MCF 10A (cell line): Measurements from ENCODE around the gene CCDC185. TPM values are rescaled to one million over a fixed set of nuclear protein-coding genes. Genes with fewer than 3 reads are reported as not detected.

ENCODE experiments used
- BruUV-seq: library from RNA; stranded (reverse); fragments of 400-500 nt; replicated peaks from 2 replicates; lab custom pipeline; 2021; lab: Mats Ljungman, UMichigan
- CTCF ChIA-PET: fragments of 300-600 bp; sonication (Branson Sonifier 250); formaldehyde crosslinking; extraction: SDS; loops from one replicate; lab custom pipeline; 2021; ENCODE audit warnings: antibody characterized with exemption, inconsistent platforms; lab: Yijun Ruan, JAX
- POLR2A ChIA-PET: fragments of 300-600, 350-650 bp; sonication (Branson Sonifier 250); formaldehyde crosslinking; extraction: SDS; loops from one replicate; lab custom pipeline; 2020; ENCODE audit warnings: antibody characterized with exemption, inconsistent platforms; lab: Yijun Ruan, JAX
- DNase-seq: peaks from one replicate; pipeline ENCODE4 v3.0.0-alpha.2; 2018; ENCODE audit not compliant: unreplicated experiment
- H3K27ac Mint-ChIP-seq: one replicate; pipeline ENCODE4 v1.8.0; 2022; ENCODE audit warnings: mild to moderate bottlenecking, low read depth, mixed read lengths; ENCODE audit not compliant: unreplicated experiment
- H3K27me3 Mint-ChIP-seq: one replicate; pipeline ENCODE4 v1.8.0; 2022; ENCODE audit warnings: mixed read lengths; ENCODE audit not compliant: insufficient read depth, unreplicated experiment
- H3K36me3 Mint-ChIP-seq: one replicate; pipeline ENCODE4 v1.8.0; 2022; ENCODE audit warnings: mild to moderate bottlenecking, moderate library complexity, mixed read lengths; ENCODE audit not compliant: insufficient read depth, unreplicated experiment
- H3K4me1 Mint-ChIP-seq: one replicate; pipeline ENCODE4 v1.8.0; 2022; ENCODE audit warnings: mixed read lengths; ENCODE audit not compliant: insufficient read depth, unreplicated experiment
- H3K4me3 Mint-ChIP-seq: one replicate; pipeline ENCODE4 v1.8.0; 2022; ENCODE audit warnings: mild to moderate bottlenecking, moderate library complexity, mixed read lengths; ENCODE audit not compliant: unreplicated experiment
- H3K9me3 Mint-ChIP-seq: one replicate; pipeline ENCODE4 v1.8.0; 2022; ENCODE audit warnings: mixed read lengths; ENCODE audit not compliant: unreplicated experiment
- intact Hi-C: fragments of 100-400 bp; cut with micrococcal nuclease; formaldehyde crosslinking; loops from 2 replicates; pipeline ENCODE4 v1.14.1; 2022
- total RNA-seq: library from RNA; stranded (reverse); gene quantifications from 2 replicates; pipeline ENCODE4 v1.2.3, GENCODE V29; 2022
- TF ChIP-seq, protein P1 (sequence below): fragments of 200-600 bp; IDR thresholded peaks from one replicate; pipeline ENCODE4 v1.8.0; 2022; ENCODE audit warnings: antibody characterized with exemption, mild to moderate bottlenecking; ENCODE audit not compliant: unreplicated experiment

Gene CCDC185
- total RNA-seq, 1 experiment from 2014 or later: not detected

DNA sequence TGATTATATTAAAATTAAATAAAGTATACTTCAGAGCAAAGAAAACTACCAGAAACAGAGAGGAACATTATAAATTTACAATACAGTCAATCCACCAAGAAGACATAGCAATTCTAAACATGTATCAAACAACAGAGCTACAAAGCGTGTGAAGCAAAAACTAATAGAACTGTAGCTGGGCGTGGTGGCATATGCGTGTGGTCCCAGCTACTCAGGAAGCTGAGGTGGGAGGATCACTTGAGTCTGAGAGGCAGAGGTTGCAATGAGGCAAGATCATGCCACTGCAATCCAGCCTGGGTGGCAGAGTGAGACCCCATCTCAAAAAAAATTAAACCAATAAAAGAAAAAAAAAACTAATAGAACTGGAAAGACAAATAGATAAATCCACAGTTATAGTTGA lies 12.3 kb downstream of the CCDC185 start:
- H3K9me3 Mint-ChIP-seq: no peaks in the 10 kb centered on the region
- no peak for DNase-seq
- POLR2A ChIA-PET: interaction anchor here (1.1 to 2.0 kb wide), 2 partner anchors 15 to 19 kb away, joined by 4 to 7 read pairs; no protein-coding TSS in a partner anchor
- CTCF ChIA-PET: interaction anchor here (0.6 kb wide), 1 partner anchor 814 kb away, joined by 3 read pairs; no protein-coding TSS in a partner anchor
- no peaks in the 10 kb centered on the region for H3K27me3 Mint-ChIP-seq
- no peaks in the 10 kb centered on the region for H3K36me3 Mint-ChIP-seq
- BruUV-seq: no TSS peak
- no peak overlapping the region for H3K27ac Mint-ChIP-seq
- TF ChIP-seq, protein P1, sequence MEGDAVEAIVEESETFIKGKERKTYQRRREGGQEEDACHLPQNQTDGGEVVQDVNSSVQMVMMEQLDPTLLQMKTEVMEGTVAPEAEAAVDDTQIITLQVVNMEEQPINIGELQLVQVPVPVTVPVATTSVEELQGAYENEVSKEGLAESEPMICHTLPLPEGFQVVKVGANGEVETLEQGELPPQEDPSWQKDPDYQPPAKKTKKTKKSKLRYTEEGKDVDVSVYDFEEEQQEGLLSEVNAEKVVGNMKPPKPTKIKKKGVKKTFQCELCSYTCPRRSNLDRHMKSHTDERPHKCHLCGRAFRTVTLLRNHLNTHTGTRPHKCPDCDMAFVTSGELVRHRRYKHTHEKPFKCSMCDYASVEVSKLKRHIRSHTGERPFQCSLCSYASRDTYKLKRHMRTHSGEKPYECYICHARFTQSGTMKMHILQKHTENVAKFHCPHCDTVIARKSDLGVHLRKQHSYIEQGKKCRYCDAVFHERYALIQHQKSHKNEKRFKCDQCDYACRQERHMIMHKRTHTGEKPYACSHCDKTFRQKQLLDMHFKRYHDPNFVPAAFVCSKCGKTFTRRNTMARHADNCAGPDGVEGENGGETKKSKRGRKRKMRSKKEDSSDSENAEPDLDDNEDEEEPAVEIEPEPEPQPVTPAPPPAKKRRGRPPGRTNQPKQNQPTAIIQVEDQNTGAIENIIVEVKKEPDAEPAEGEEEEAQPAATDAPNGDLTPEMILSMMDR: no peak
- intact Hi-C loops: no loop called here
- peaks cover 24% of the 10 kb centered on the region for H3K4me1 Mint-ChIP-seq
- H3K4me3 Mint-ChIP-seq: no peak overlapping the region

DNA sequence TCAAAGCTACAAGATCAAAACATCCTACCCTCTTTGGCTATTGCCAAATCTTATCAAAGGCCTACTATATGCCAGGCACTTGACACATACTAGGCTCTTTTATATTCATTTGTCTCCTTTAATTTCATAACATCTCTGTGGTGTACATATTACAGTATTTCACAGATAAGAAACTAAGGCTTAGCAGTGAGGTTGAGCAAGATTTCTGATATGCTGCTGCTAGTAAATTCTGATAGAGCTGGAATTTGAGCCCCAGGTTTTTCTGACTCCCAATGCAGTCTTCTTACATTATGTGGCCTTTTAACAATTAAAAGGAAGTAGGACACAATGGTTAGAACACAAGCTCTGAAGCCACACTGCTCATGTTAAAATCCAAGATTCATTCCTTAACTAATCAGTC lies 16.8 kb downstream of the CCDC185 start:
- H3K27ac Mint-ChIP-seq: no peak overlapping the region
- no TSS peak for BruUV-seq
- intact Hi-C loops: no loop called here
- no peak overlapping the region for H3K4me3 Mint-ChIP-seq
- H3K36me3 Mint-ChIP-seq: no peaks in the 10 kb centered on the region
- peaks cover 2% of the 10 kb centered on the region for H3K4me1 Mint-ChIP-seq
- ChIA-PET CTCF (interaction anchor here (0.6 to 4.1 kb wide), 3 partner anchors 20 to 574 kb away, joined by 3 to 17 read pairs (median 3); no protein-coding TSS in a partner anchor), POLR2A (interaction anchor here (0.6 to 0.9 kb wide), 2 partner anchors 19 to 144 kb away, joined by 3 read pairs; no protein-coding TSS in a partner anchor)
- H3K9me3 Mint-ChIP-seq: no peaks in the 10 kb centered on the region
- TF ChIP-seq, protein P1: no peak
- DNase-seq: no peak
- no peaks in the 10 kb centered on the region for H3K27me3 Mint-ChIP-seq

DNA sequence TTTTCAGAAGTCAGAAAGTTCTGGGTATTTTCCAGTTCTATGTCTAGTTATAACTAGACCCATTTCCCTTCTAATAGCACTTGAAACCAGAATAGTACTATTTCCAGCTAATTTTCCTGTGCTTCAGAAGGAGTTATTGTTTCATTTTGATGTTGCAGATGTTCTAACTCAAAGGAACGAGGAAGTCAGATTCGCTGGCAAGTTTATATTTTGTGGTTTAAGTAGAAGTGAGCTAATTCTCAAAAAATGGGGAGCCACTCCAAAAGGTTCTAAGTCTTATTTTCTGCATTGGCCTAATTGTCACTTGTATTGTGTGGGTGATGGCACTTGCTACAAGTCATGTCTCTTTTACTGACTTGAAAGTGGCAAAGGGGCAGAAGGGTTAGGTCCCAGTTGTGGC lies 18.1 kb downstream of the CCDC185 start:
- Mint-ChIP-seq H3K36me3 (no peaks in the 10 kb centered on the region), H3K4me3 (no peak overlapping the region), H3K9me3 (no peaks in the 10 kb centered on the region), H3K27ac (no peak overlapping the region), H3K27me3 (no peaks in the 10 kb centered on the region), H3K4me1 (no peaks in the 10 kb centered on the region)
- no TSS peak for BruUV-seq
- ChIA-PET POLR2A (interaction anchor here (0.5 to 2.4 kb wide), 6 partner anchors 9 to 278 kb away, joined by 3 to 11 read pairs (median 4); no protein-coding TSS in a partner anchor), CTCF (interaction anchor here (0.5 to 4.1 kb wide), 11 partner anchors 8 to 1552 kb away, joined by 3 to 17 read pairs (median 3); no protein-coding TSS in a partner anchor)
- TF ChIP-seq, protein P1: no peak
- intact Hi-C loops: no loop called here
- DNase-seq: no peak

DNA sequence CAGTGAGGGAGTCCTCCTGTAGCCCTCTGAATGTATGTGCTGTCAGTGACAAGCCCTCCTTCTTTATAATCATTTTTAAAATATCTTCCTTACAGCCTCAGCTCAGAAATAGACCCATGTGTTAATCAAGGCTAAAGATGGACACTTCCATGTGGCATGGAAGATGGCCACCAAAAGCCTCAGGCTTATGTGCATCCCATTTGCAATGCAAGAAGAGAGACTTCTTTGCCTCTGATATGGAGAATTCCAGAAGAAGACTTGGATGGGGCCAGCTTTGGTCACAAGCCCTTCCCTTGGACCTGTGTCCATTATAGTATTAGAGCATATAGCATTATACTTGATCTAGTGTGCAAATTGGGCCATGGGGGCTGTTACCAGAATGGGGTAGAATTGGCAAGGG lies 18.5 kb downstream of the CCDC185 start:
- no peaks in the 10 kb centered on the region for H3K27me3 Mint-ChIP-seq
- intact Hi-C loops: no loop called here
- TF ChIP-seq, protein P1: no peak
- no peak overlapping the region for H3K4me3 Mint-ChIP-seq
- no peaks in the 10 kb centered on the region for H3K36me3 Mint-ChIP-seq
- BruUV-seq: no TSS peak
- DNase-seq: no peak
- H3K4me1 Mint-ChIP-seq: no peaks in the 10 kb centered on the region
- CTCF ChIA-PET: interaction anchor here (0.5 to 4.1 kb wide), 9 partner anchors 8 to 1050 kb away, joined by 3 to 17 read pairs (median 4); no protein-coding TSS in a partner anchor
- no peak overlapping the region for H3K27ac Mint-ChIP-seq
- POLR2A ChIA-PET: interaction anchor here (0.9 to 2.4 kb wide), 4 partner anchors 9 to 71 kb away, joined by 3 to 11 read pairs (median 8); no protein-coding TSS in a partner anchor
- no peaks in the 10 kb centered on the region for H3K9me3 Mint-ChIP-seq
